ENCODE results near the gene LRRN4CL.
"Not testable (repeated sequence)": the region's sequence is repeated elsewhere in the genome, so short reads cannot be mapped to it uniquely, and the experiment has no call there.

Gene LRRN4CL

DNA sequence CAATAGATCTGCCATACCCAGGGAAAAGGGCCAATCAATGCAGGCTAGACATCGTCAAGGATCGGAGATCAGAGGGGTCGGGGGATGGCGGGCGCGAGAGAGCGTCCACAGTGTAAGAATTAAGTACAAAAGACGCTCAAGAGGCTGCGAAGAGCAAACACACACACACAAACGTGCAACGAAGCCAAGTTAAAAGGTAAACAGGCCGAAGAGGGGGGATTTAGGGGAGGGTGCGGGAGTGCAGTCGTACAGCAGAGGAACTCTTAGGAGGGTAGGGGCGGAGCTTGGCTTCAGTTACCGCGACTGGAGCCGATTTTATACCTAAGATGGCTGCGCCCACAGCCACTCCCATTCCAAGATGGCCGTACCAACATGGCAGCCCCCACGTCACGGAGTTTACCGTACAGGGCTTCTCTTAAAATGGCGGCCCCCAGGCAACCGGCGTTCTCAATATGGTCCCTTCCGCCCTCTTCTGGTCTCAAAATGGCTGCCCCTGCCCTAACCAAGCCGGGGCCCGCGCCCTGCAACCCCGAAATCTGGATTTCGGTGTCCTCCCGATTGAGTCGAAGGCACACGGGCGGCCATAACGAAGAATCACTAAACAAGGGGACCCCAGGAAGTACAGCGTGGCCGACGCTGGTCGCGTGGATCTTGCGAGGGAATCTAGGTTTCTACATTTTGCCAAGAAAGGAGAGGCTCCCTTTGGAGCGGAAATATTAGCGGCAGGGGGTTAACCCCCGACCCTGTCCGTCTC, 20.1 kb upstream of the LRRN4CL start:
- DNase-seq (ENCODE audit: low read depth) = peak; percentile 88

DNA sequence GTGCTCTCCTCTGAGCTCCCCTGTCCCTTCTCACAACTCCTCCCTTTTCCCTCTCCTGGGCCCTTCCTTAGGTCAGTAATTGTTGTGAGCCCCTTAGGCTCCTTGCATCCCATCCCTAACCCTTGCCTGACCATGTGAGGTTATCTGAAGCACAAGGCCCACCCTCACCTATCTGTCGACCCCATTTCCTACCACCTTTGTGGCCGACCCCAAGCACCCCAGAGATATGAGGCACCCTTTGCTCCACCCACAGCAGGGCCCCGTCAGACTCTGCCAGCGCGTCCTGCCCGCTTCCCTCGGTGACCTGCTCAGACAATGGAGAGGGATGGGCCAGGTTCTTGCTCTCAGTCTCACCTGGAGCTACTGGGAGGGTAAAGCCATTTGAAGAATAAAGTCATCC, 19.5 kb upstream of the LRRN4CL start:
- DNase-seq (ENCODE audit: low read depth) = peak; percentile 14

DNA sequence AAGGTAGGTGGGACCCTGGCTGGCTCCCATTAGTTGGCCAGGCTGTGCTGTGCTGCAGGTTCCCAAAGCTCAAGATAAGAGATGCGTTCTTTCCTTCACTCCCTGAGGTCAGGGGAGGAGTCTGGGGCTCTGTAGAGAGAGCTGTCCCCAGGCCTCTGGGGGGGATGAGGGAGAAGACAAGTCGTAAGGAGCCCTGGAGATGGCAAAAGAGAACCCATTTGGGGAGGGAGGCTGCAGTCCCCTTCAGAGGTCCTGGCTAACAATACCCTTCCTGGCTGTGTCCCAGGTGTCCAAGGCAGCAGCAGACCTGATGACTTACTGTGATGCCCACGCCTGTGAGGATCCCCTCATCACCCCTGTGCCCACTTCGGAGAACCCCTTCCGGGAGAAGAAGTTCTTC, 19.1 kb upstream of the LRRN4CL start:
- DNase-seq (ENCODE audit: low read depth) = no peak

DNA sequence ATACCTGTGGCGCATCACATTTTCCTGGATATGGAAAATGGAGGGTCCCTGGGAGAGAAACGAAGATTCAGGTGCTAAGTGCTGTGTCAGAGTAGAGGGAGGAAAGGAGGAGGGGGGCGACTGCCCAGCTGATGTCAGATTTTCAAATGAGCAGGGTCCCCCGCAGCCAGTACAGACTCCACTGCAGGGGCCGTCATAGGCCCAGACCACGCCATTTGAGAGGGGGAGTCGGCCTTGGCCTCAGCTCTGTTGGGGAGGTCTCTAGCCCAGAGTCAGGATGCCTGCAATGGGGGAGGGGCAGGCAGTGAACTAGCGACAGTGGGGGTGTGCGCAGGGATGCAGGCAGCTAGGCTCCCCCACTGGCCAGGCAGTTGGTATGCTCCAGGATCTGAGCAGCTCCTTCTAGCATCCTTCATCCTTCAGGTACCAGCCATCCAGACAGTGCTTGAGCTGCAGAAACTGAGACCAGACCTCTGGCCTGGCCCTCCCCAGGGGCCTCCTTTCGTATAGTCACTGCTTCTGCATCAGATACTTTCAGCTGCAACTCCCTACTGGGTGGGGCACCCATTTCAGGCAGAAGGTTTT, 18.0 kb upstream of the LRRN4CL start, which contains the start of the genes BSCL2 and GNG3:
TSS of gene BSCL2 (minus strand) at position 148 of the 585 bp plus-strand sequence. CDS start 229 bp downstream, outside the sequence.
TSS of gene GNG3 (plus strand) at position 400 of the 585 bp plus-strand sequence. CDS start 620 bp downstream, outside the sequence.
- no peak for DNase-seq (ENCODE audit: low read depth)

DNA sequence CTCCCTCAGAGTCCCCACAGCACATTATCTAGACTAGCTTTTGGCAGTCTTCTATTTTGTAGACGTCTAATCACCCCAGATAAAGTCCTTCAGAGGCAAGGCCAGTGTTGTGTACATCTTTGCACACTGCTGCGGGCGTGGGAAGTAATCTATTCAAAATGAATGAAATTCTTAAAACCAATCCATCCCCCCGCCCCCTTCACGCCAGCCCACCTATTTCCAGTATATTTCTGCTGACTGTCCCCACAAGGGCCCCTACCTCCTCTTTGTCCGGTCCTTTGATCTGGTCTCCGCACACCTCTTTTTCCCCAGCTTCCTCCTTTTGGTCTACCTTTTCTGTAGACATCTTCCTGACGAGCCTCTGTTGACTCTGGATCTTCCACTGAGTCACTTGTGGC, 17.5 kb upstream of the LRRN4CL start:
- DNase-seq (ENCODE audit: low read depth) = no peak

DNA sequence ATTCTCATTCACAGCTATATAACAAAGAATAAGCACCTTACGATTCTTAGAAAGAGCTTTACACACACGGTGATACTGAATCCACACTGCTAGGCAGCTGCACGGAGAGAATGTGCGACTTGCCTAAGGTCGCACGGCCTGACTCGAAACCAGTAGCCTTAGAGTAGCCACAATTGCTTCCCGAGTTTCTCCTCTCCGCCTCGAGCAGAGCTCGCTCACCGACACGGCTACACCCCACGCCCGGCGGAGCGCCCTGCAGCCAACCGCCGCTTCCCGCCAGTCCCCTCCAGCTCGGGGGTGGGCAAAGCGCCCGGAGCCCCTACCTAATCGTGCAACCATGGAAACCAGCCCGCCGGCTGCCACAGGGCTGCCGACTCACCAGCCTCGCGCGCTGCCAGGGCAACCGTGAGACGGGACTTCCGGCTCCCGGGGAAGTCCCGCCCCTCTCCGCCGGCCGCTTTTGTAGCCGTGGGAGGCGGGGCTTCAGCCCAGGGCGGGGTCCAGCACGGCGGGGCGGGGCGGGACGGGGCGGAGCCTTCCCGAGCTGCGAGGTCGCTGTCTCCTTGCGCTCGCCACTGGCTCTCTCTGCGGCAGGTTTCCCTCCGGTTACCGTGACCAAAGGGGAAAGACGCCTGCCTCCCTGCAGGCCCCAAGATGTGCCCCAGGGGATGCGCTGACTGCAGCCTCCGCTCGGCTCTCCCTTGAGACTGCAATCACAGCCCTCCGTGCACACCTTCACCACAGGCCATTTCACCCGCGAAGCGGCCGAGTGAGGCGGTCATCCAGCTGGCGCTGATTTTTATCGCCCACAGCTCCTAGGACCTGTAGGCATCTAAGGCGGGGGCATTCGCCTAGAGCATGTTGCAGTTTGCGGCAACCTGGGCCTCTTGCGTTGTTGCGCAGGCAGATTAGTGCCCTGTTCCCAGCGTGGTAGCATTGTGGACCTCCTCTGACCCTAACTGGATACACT, 16.8 kb upstream of the LRRN4CL start:
- DNase-seq (ENCODE audit: low read depth) = peak; percentile 89

DNA sequence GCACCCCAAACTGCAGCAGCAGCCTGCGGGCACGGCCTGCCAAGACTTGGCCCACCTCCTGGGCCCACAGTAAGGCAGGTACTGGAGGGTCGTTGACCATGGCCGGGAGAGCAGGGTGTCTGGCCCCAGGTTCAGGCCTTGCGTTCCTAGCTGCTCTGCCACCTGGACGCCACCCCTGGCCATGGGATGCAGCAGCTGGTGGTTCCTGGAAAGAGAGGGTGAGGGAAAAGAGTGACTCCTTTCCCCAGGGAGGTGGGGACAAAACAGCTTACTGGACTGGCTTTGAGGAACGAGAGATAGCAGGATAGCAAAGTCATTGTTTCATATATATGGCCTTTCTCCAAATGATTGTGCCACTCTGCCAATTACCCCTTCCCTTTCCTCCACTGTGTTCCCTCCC, 16.1 kb upstream of the LRRN4CL start:
- DNase-seq (ENCODE audit: low read depth) = no peak

DNA sequence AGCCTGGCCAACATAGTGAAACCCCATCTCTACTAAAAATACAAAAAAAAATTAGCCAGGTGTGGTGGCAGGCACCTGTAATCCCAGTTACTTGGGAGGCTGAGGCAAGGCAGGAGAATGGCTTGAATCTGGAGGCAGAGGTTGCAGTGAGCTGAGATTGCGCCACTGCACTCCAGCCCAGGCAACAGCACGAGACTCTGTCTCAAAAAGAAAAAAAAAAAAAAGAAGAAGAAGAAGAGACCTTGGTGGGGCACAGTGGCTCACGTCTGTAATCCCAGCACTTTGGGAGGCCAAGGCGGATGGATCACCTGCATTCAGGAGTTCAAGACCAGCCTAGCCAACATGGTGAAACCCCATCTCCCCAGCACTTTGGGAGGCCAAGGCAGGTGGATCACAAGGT, 14.6 kb upstream of the LRRN4CL start:
- not testable (repeated sequence) for DNase-seq (ENCODE audit: low read depth)

DNA sequence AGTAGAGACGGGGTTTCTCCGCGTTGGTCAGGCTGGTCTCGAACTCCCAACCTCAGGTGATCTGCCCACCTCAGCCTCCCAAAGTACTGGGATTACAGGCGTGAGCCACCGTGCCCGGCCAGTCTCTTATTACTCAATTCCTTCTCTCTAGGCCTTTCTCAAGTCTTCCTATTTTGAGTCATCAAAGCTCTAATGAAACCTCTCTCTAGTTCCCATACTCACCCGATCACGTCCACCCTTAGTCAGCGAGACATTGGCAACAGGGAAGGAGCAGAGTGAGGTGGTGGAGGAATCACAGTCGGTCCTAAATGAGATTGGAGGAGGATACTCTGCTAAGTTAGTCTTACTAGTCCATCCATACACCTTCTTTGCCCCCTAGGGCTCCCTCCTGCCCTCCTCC, 12.9 kb upstream of the LRRN4CL start:
- DNase-seq (ENCODE audit: low read depth) = no peak

DNA sequence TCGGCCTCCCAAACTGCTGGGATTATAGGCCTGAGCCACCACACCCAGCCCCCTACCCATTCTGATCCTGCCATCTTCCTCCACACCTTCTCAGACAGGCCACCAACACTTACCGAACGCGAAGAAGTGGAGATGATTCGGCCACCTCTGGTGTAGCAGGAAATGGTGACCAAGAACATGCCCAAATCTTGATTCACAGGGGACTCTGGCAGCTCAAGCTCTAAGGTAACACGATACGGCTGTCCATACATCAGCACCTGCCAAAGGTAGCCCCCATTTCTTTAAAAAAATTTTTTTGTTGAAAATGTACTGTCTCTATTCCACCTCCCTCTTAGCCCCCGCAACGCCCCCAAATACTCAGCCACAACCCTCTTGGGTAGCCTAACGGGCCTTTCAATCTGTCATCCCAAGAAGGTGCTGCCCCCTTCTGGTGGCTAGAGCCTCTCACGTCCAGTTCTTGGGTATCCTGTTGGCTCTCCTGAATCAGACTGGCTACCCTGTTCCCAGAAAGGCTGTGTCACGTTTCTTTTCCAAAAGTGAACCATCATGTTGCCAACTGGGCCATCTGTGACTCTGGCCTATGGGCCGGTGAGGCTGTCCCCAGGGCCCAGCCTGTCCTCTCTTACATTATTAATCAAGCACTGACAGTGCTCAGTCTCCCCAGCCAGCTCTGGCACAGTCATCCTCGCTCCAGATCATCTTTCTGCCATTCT, 5.3 kb upstream of the LRRN4CL start:
- peak; percentile 53 for DNase-seq (ENCODE audit: low read depth)

DNA sequence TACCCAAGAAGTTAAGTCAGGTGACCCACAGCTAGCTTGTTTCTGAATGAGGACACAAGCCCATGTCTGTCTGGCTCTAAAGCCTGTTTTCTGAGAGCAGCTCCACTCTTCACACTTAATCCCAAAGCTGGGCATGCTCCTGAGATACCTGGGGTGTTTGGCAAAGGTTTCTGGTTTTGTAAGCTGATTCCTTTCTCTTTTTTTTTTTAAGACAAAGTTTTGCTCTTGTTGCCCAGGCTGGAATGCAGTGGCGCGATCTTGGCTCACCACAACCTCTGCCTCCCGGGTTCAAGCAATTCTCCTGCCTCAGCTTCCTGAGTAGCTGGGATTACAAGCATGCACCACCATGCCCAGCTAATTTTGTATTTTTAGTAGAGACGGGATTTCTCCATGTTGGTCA, 4.3 kb upstream of the LRRN4CL start:
- DNase-seq (ENCODE audit: low read depth) = not testable (repeated sequence)

DNA sequence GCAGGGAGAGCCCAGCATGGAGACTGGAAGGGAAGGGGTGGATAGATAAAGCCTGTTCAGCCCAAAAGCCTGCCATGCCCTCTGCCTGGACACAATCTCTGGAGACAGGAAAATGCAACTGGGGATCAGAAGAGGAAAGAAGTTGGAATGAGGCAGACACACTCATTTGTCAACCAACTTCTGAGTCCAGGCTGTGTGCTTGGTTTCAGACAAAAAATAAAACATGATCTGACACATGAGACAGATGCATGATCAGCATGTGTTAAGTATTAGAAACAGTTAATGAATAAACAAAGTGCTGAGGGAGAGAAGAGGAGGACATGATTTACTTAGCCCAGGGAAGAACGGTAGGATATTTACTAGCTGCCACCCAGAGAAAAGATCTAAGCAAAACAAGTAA, 839 bp downstream of the LRRN4CL start:
- DNase-seq (ENCODE audit: low read depth) = no peak

DNA sequence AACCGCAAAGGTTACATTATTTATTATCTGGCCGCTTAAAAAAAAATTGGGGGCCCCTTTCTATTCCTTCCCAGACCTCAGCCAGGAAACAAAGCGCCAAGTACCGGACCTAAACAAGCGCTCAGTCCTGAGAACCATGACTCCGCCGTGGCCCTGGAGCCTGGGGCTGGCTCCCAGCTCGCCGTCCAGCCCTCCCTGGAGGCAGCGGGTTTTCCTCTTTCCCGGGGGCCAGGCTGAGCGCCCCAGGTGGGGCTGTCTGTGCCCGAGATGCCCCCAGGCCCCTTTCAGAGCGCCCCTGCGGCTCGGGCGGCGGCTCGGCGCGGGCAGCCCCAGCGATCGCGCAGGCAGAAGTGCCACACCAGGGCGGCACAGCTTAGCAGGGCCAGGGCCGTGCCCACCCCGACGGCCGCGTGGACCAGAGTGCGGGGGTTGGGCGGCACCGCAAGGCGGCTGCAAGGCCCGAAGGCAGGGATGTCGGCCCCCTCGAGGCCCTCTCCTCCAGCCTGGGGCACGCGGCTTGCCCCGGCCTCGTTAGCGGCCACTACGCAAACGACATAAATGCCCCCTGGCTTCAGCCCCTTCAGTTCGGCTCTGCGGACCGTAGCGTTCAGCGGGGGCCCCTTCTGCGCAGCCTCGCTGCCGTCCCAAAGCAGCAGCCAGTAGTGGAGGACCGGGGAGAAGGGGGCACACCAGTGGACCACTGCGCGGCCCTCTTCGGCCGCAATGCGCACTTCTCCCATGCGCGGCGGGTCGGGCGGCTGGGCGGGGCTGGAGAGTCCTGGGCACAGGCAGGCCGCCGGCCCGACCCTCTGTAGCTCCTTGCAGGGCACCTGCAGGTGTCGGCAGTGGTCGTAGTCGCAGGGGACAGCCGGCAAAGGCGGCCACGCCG, 1.6 kb downstream of the LRRN4CL start:
- no peak for DNase-seq (ENCODE audit: low read depth)

DNA sequence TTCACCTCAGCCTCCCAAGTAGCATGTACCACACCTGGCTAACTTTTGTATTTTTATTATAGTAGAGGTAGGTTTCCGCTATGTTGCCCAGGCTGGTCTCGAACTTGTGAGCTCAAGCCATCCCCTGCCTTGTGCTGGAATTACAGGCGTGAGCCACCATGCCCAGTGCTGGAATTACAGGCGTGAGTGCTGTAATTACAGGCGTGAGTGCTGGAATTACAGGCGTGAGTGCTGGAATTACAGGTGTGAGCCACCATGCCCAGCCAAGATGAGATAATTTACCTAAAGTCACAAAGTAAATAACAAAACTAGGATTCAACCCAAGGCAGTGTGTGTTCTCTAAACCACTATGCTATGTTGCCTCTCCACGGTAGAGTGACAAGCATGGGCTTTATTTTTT, 6.8 kb downstream of the LRRN4CL start:
- DNase-seq (ENCODE audit: low read depth) = no peak

DNA sequence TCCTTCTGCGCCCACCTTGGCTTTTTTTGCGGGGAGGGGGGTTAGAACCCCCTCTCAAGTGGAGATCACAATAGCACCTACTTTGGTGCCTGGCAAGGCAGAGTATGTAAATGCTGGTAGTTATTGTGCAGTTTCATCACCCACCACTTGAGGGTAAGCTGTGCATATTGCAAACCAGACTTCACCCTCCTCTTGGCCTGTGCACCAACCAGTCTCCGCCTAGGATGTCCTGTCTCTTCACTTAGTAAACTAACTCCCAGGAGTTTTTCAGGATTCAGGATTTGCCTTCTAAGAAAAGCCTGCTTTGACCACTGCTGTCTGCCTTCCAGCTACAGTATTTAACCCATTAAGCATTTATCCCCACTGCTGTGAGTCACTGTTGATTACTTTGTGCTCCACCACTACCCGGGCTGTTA, 8.5 kb downstream of the LRRN4CL start:
- no peak for DNase-seq (ENCODE audit: low read depth)

DNA sequence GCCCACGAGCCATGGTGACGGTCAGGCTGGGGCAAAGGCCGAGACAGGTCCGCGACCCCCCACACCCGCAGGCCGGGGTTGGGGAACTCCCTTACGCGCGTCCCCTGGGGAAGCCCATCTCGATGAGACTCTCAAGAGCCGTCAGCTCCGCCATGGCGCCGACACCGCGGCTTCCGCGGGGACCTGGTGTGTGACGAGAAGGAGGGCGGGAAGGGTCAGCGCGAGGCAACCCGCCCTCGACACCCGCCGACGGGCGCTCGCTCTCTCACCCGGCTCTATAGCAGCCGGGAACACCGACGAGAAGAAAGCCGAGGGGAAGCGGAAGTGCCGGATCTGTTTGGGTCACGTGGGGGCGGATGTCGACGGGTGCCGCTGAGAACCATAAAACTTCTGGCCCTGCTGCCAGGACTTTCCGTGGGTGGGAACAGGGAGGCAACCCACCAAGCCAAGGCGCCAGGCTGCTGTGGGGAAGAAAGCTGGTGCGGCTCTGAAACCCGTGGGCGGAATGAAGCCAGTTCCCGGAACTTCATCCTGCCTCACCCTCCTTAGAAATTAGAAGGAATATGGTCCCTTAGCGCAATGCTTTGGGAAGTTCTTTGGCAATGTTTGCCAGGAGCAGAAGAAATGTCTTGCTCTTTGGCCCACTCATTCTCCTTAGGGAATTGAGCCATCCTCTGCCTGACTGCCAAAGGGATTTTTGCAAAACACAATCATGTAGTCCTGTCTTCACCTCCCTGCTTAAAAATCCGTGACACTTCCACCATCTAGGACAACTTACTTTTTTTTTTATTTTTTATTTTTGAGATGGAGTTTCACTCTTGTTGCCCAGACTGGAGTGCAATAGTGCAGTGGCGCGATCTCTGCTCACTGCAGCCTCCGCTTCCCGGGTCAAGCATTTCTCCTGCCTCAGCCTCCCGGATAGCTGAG, 10.3 kb downstream of the LRRN4CL start, which contains the start of gene UBXN1:
TSS of gene UBXN1 (minus strand) at position 304 of the 927 bp plus-strand sequence. CDS start at position 154, 150 bp downstream.
- DNase-seq (ENCODE audit: low read depth) = peak; percentile 81

DNA sequence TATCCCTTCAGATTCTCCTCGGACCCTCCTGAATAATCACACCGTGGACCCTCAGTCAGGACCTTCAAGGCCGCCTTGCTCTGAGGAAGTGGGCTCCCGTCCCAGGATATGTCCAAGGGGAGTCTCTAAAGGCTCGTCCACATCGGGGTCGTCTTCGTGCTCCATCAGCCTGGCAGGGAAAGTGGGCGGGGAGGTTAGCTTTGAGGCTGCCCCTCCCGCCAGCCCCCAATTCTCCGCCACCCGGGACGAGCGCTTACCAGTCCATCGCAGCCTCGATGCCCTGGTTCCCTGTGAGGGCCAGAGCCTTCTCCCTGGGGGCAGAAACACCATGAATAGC, 10.9 kb downstream of the LRRN4CL start:
- DNase-seq (ENCODE audit: low read depth) = no peak

DNA sequence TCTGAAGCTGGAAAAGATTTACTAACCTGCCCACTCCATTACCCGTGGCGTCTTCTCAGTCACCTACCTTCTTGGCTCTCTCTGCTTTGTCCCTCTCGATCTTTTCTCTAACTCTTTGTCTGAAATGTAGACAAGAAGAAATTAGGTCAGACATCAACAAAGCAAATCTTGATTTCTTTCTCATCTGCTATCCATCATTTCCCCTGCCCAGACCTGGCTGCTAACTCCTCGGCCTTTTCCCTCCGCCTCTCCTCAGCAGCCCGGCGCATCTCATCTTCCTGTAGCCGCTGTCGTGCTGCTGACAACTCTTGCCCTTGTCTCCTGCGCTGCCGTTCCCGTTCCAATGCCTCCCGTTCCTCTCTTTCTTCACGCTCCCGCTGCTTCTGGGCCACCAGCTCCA, 11.6 kb downstream of the LRRN4CL start:
- DNase-seq (ENCODE audit: low read depth) = no peak

DNA sequence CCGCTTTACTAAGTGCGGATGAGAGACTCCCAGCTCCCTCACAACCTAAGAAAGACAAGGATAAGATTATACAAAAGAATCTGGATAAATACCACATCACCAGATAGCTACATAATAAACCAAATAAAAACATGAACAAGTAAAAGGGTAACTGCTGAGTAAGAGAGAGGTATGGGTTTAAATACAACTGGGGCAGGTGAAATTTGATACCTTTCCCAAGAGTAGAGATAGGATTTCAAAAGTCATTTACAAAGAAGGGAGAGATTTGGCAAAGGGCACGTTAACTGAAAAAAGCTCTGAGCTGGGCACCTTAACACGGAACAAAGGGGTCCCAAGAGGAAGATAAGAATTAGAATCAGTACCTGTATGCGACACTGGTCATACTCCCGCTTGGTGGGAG, 12.2 kb downstream of the LRRN4CL start:
- no peak for DNase-seq (ENCODE audit: low read depth)

DNA sequence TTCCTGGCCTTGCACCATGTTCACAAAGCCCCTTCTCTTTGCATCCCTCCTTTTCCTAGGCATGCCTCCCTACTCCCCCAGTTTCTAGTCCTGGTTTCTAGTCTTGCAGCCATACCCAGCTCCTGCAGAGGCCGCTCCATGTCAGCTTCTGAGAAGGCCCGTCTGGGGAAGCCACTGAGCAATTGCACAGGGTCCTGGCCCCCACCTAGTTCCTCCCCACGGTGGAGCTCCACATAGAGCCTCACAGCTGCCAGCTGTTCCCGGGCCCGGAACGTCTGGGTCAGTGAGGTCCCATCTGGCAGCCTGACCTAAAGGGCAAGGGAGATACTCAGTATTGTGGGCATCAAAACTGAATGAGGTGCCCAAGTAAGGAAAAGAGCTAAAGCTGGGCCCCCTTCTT, 12.6 kb downstream of the LRRN4CL start:
- DNase-seq (ENCODE audit: low read depth) = no peak
